ENCODE data around the gene CHKB.

Gene CHKB

GRCh38 chr22:50531962-50532674 lies 50.5 kb downstream of the CHKB start:
- peak overlapping the region; percentile 28 for H3K4me3 ChIP-seq (ENCODE audit: low read depth, low read length)

GRCh38 chr22:50531546-50531961 lies 51.1 kb downstream of the CHKB start:
- H3K4me3 ChIP-seq (ENCODE audit: low read depth, low read length), result peak overlapping the region; percentile 28

GRCh38 chr22:50530877-50531545 lies 51.6 kb downstream of the CHKB start:
- no peak overlapping the region for H3K4me3 ChIP-seq (ENCODE audit: low read depth, low read length)

- H3K4me3 ChIP-seq (ENCODE audit: low read depth, low read length), result peak overlapping the region; percentile 27
Measured at GRCh38 chr22:50530580-50530876, 52.1 kb downstream of the CHKB start.

- H3K4me3 ChIP-seq (ENCODE audit: low read depth, low read length), result peak within 1 kb of the TSS; percentile 27
Measured at GRCh38 chr22:50529897-50530579, 52.6 kb downstream of the CHKB start, which contains the start of gene TYMP. TYMP (minus strand) TSS chr22:50530012; CDS start chr22:50529709, 303 bp downstream.

GRCh38 chr22:50529416-50529896 lies 53.2 kb downstream of the CHKB start:
- no peak overlapping the region for H3K4me3 ChIP-seq (ENCODE audit: low read depth, low read length)
